HL-60 (cell line): ENCODE results near the gene KCNAB1.
"Not testable (repeated sequence)": the region's sequence is repeated elsewhere in the genome, so short reads cannot be mapped to it uniquely, and the experiment has no call there.

Source experiments
- GABPA ChIP-seq: IDR thresholded peaks from 2 replicates; pipeline ENCODE4 v1.6.1; 2012; ENCODE audit warnings: low read depth
- POLR2AphosphoS5 ChIP-seq: IDR thresholded peaks from 2 replicates; pipeline ENCODE4 v1.6.1; 2012; ENCODE audit warnings: low read depth
- SPI1 ChIP-seq: IDR thresholded peaks from 2 replicates; pipeline ENCODE4 v1.6.1; 2012; ENCODE audit warnings: low read depth, mild to moderate bottlenecking, borderline replicate concordance
- TF ChIP-seq, protein P1 (sequence below): IDR thresholded peaks from one replicate; pipeline ENCODE4 v1.5.1; 2011; ENCODE audit warnings: low read length, control low read depth, inconsistent platforms; ENCODE audit not compliant: insufficient read depth
- TF ChIP-seq, protein P2 (sequence below): IDR thresholded peaks from 2 replicates; pipeline ENCODE4 v1.6.1; 2012; ENCODE audit warnings: low read depth; ENCODE audit not compliant: insufficient replicate concordance

DNA sequence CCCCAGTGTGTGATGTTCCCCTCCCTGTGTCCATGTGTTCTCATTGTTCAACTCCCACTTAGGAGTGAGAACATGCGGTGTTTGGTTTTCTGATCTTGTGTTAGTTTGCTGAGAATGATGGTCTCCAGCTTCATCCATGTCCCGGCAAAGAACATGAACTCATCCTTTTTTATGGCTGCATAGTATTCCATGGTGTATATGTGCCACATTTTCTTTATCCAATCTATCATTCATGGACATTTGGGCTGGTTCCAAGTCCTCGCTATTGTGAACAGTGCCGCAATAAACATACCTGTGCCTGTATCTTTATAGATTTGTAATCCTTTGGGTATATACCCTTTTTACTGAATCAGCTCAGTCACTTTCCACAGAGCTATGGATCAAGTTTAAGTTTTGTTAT is 24.7 kb upstream of the KCNAB1 start:
- TF ChIP-seq, protein P1, sequence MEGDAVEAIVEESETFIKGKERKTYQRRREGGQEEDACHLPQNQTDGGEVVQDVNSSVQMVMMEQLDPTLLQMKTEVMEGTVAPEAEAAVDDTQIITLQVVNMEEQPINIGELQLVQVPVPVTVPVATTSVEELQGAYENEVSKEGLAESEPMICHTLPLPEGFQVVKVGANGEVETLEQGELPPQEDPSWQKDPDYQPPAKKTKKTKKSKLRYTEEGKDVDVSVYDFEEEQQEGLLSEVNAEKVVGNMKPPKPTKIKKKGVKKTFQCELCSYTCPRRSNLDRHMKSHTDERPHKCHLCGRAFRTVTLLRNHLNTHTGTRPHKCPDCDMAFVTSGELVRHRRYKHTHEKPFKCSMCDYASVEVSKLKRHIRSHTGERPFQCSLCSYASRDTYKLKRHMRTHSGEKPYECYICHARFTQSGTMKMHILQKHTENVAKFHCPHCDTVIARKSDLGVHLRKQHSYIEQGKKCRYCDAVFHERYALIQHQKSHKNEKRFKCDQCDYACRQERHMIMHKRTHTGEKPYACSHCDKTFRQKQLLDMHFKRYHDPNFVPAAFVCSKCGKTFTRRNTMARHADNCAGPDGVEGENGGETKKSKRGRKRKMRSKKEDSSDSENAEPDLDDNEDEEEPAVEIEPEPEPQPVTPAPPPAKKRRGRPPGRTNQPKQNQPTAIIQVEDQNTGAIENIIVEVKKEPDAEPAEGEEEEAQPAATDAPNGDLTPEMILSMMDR = not testable (repeated sequence)
- TF ChIP-seq, protein P2, sequence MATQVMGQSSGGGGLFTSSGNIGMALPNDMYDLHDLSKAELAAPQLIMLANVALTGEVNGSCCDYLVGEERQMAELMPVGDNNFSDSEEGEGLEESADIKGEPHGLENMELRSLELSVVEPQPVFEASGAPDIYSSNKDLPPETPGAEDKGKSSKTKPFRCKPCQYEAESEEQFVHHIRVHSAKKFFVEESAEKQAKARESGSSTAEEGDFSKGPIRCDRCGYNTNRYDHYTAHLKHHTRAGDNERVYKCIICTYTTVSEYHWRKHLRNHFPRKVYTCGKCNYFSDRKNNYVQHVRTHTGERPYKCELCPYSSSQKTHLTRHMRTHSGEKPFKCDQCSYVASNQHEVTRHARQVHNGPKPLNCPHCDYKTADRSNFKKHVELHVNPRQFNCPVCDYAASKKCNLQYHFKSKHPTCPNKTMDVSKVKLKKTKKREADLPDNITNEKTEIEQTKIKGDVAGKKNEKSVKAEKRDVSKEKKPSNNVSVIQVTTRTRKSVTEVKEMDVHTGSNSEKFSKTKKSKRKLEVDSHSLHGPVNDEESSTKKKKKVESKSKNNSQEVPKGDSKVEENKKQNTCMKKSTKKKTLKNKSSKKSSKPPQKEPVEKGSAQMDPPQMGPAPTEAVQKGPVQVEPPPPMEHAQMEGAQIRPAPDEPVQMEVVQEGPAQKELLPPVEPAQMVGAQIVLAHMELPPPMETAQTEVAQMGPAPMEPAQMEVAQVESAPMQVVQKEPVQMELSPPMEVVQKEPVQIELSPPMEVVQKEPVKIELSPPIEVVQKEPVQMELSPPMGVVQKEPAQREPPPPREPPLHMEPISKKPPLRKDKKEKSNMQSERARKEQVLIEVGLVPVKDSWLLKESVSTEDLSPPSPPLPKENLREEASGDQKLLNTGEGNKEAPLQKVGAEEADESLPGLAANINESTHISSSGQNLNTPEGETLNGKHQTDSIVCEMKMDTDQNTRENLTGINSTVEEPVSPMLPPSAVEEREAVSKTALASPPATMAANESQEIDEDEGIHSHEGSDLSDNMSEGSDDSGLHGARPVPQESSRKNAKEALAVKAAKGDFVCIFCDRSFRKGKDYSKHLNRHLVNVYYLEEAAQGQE = not testable (repeated sequence)
- not testable (repeated sequence) for TF ChIP-seq POLR2AphosphoS5, SPI1, GABPA
